ENCODE data around the gene MAPK1. TPM values are rescaled to one million over a fixed set of nuclear protein-coding genes. Genes with fewer than 3 reads are reported as not detected.
A peak's percentile ranks its signal among the peaks of the same experiment; 100 is the strongest.
"Not testable (repeated sequence)": the region's sequence is repeated elsewhere in the genome, so short reads cannot be mapped to it uniquely, and the experiment has no call there.

MAPK1 gene
- total RNA-seq, 1 donor from 2014 or later = 92.9 TPM

DNA sequence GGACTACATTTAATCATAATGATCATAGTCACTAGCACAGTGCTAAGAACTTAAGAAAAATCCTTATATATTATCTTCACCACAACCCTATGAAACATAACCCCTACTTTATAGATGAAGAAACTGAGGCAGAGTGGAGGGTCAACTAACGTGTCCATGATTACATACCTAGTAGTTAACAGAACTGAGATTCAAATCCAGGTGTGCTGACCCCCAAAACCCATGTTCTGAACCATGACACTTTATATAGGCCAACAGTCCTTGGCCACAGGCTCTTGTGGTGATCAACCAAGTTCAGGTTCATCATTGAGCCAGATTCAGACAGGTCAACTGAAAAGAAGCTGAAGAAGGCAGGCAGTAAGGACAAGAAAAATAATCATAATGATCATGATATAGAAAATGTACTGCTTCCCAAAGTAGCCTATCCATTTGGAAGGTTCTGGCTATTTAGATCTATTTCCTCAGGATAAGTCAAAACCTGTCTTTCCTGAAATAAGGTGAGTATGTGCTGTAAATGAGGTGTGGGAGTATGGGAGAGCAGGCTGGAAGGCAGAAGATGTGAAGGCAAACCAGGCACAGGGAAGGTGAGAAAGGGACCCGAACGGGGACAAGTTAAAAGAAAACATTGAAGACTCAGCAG lies 39.7 kb downstream of the MAPK1 start:
- DNase-seq (ENCODE audit: low spot score in 2 of 2, unreplicated experiment in 2 of 2) = no peak
- no peak overlapping the region for H3K4me3 Mint-ChIP-seq
- TF ChIP-seq, protein P1, sequence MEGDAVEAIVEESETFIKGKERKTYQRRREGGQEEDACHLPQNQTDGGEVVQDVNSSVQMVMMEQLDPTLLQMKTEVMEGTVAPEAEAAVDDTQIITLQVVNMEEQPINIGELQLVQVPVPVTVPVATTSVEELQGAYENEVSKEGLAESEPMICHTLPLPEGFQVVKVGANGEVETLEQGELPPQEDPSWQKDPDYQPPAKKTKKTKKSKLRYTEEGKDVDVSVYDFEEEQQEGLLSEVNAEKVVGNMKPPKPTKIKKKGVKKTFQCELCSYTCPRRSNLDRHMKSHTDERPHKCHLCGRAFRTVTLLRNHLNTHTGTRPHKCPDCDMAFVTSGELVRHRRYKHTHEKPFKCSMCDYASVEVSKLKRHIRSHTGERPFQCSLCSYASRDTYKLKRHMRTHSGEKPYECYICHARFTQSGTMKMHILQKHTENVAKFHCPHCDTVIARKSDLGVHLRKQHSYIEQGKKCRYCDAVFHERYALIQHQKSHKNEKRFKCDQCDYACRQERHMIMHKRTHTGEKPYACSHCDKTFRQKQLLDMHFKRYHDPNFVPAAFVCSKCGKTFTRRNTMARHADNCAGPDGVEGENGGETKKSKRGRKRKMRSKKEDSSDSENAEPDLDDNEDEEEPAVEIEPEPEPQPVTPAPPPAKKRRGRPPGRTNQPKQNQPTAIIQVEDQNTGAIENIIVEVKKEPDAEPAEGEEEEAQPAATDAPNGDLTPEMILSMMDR (IDR thresholded peaks at IDR 0.05; ENCODE audit: unreplicated experiment) = no peak
- H3K36me3 Mint-ChIP-seq = no peaks in the 10 kb centered on the region
- H3K27ac Mint-ChIP-seq = peak overlapping the region; percentile 17
- H3K27me3 Mint-ChIP-seq (ENCODE audit: low read depth) = no peaks in the 10 kb centered on the region
- peaks cover 3% of the 10 kb centered on the region for H3K9me3 Mint-ChIP-seq
- H3K4me1 Mint-ChIP-seq = peaks cover 19% of the 10 kb centered on the region

DNA sequence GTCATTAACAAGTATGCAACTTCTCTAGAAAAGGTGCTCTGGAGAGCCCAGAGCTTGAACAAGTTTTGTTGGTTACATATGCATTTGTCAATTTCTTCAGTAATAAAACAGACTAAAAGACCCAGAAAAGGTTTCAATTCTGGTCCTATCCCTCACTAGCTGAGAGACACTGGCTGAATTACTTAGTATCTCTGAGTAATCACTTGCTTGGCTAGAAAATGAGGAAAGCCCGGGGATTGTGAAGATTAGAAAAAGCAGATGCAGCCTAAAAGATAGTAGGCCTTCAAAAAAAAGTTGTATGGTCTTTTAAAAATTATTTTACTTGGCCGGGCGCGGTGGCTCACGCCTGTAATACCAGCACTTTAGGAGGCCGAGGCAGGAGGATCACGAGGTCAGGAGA lies 41.2 kb downstream of the MAPK1 start:
- H3K9me3 Mint-ChIP-seq = peaks cover 3% of the 10 kb centered on the region
- no peak overlapping the region for H3K27ac Mint-ChIP-seq
- H3K4me1 Mint-ChIP-seq = peaks cover 11% of the 10 kb centered on the region
- no peak for DNase-seq (ENCODE audit: low spot score in 2 of 2, unreplicated experiment in 2 of 2)
- H3K4me3 Mint-ChIP-seq = no peak overlapping the region
- TF ChIP-seq, protein P1 (IDR thresholded peaks at IDR 0.05; ENCODE audit: unreplicated experiment) = no peak
- no peaks in the 10 kb centered on the region for H3K36me3 Mint-ChIP-seq
- H3K27me3 Mint-ChIP-seq (ENCODE audit: low read depth) = no peaks in the 10 kb centered on the region

DNA sequence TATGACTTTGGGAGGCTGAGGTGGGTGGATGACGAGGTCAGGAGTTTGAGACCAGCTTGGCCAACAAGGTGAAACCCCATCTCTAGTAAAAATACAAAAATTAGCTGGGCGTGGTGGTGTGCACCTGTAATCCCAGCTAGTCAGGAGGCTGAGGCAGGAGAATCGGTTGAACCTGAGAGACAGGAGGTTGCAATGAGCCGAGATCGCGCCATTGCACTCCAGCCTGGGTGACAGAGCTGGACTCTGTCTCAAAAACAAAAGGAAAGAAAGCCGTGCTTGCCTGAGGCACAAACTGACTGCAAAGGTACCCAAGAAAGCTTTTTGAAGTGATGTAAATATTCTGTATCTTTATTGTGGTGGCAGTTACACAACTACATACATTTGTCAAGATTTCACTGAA lies 42.5 kb downstream of the MAPK1 start:
- not testable (repeated sequence) for H3K36me3 Mint-ChIP-seq; H3K27me3 Mint-ChIP-seq (ENCODE audit: low read depth); DNase-seq (ENCODE audit: low spot score in 2 of 2, unreplicated experiment in 2 of 2); H3K4me3 Mint-ChIP-seq; H3K27ac Mint-ChIP-seq; H3K9me3 Mint-ChIP-seq; H3K4me1 Mint-ChIP-seq

DNA sequence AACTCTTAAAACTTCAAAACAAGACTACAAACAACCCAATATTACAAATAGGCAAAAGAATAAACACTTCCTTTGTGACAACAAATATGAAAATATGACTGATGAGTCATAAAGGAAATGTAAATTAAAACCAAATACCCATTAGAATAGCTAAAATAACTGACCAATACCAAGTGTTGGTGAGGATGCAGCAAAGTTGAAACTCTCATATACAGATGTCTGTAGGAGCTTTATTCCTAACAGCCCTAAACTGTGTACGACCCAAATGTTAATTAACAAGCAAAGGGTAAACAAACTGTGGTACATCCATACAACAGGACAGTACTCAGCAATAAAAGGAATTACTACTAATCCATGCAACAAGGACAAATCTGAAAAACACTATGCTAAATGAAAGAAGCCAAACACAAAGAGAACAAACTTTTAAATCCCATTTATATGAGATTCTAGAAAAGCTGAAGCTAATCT lies 43.0 kb downstream of the MAPK1 start:
- no peak for DNase-seq (ENCODE audit: low spot score in 2 of 2, unreplicated experiment in 2 of 2)
- TF ChIP-seq, protein P1 (IDR thresholded peaks at IDR 0.05; ENCODE audit: unreplicated experiment) = no peak
- Mint-ChIP-seq H3K36me3 (no peaks in the 10 kb centered on the region), H3K4me1 (peaks cover 10% of the 10 kb centered on the region), H3K27me3 (ENCODE audit: low read depth) (no peaks in the 10 kb centered on the region), H3K4me3 (no peak overlapping the region), H3K27ac (peak overlapping the region; percentile 2), H3K9me3 (peaks cover 3% of the 10 kb centered on the region)

DNA sequence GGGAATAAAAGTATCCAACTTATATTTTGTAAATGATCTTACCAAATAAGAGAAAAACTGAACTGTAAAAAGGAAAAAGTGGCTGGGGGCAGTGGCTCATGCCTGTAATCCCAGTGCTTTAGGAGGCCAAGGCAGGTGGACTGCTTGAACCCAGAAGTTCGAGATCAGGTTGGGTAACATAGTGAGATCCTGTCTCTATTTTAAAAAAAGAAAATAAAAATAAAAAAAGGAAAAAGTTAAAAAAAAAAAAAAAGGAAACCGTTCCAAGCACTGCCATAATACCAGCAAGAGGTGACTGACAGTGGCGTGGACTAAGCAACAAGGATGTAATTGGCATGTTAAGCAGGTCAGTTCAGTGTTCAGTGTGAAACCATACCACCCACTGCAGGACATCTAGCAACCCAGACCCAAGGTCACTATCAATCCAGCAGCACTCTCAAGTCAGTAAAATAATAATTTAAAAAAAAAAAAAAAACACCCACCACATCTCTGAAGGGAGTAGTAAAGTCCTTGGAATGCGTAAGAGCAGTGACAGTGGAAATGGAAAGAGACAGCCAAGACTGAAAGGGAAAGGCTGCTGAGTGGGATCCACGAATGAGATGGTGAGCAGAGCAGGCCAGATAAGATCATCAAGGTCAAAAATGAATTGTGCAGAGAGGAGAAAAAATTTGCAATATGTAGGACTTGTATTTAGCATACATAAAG lies 43.6 kb downstream of the MAPK1 start:
- Mint-ChIP-seq H3K4me3 (no peak overlapping the region), H3K9me3 (peaks cover 3% of the 10 kb centered on the region), H3K27ac (peak overlapping the region; percentile 2), H3K36me3 (no peaks in the 10 kb centered on the region), H3K27me3 (ENCODE audit: low read depth) (no peaks in the 10 kb centered on the region), H3K4me1 (peaks cover 15% of the 10 kb centered on the region)
- TF ChIP-seq, protein P1 (IDR thresholded peaks at IDR 0.05; ENCODE audit: unreplicated experiment) = no peak
- no peak for DNase-seq (ENCODE audit: low spot score in 2 of 2, unreplicated experiment in 2 of 2)

DNA sequence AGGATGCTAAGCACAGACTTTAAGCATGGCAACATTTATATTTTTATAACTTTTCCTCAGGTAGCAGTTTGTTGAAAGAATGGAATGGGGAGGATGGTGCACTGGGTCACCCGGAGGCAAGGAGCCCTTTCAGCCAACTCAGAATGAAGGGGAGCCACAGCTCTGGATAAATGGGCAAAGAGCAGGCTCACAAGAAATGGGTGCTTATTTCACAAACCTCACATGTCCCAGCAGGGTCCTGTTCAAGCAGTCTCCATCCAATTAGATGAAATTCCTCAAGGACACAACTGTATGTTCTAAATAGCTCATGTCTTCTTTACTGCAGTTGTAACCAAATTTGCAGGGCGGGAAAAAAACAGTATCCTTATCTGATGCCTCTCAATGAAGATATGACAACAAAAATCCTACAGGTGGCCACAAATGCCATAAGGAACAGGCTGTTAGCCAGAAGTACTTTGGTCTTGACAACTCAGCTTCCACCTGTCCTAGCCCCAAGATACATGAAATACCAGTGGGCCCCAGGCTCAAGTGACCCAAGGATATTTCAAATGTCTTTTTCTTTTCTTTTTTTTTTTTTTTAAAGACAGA lies 48.2 kb downstream of the MAPK1 start:
- DNase-seq (ENCODE audit: low spot score in 2 of 2, unreplicated experiment in 2 of 2) = no peak
- peak overlapping the region; percentile 39 for H3K27ac Mint-ChIP-seq
- no peaks in the 10 kb centered on the region for H3K9me3 Mint-ChIP-seq
- H3K36me3 Mint-ChIP-seq = no peaks in the 10 kb centered on the region
- H3K4me3 Mint-ChIP-seq = no peak overlapping the region
- peaks cover 31% of the 10 kb centered on the region for H3K4me1 Mint-ChIP-seq
- TF ChIP-seq, protein P1 (IDR thresholded peaks at IDR 0.05; ENCODE audit: unreplicated experiment) = no peak
- H3K27me3 Mint-ChIP-seq (ENCODE audit: low read depth) = no peaks in the 10 kb centered on the region

Data from mesothelial cell of epicardium (in vitro differentiated cells).